ENCODE measurements around the gene JUN. TPM values are rescaled to one million over a fixed set of nuclear protein-coding genes. Genes with fewer than 3 reads are reported as not detected.

Gene JUN
- total and polyA plus RNA-seq, 2 donors (not counting 3 experiments of a cell fraction or from before 2014, with no cell fraction given) = 88.3 to 89.3 TPM

DNA sequence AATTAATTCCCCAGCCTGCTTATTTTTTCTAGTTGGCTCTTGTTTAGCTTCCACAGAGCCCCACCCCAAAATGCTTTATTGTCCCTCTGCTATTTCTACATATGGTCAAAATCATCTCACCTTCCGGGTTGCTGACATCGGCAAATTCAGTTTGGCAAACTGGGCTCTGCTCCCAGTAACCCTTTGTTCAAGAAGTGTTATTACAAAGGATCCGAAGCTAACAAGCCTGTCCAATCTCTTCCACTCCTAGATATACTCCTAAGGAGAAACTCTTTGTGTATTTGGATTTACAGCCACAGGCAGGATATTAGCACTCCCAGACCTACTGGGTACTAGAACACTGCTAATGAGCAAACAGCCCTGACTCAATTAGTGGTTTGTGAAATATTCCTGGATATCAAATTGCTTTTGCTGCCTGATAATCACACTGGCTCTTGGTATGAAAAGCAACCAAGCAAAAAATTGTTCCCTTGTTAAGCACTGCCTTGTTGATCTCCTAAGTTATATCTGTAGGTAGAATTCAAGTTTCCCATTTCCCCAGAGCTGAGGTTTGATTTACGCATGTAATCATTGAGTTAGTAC, 4.0 kb downstream of the JUN start:
- Histone ChIP-seq H3K79me2 (ENCODE audit: control insufficient read depth, insufficient read depth, low read length) (peaks cover 35% of the 10 kb centered on the region), H3K9me1 (replicated peaks; ENCODE audit: control insufficient read depth, extremely low read depth, insufficient read depth, low read length) (no peaks in the 10 kb centered on the region), H4K20me1 (replicated peaks; ENCODE audit: control insufficient read depth, extremely low read depth, insufficient read depth, low read length) (no peaks in the 10 kb centered on the region), H3K9me3 (replicated peaks; ENCODE audit: control insufficient read depth, insufficient read depth, low read length) (no peaks in the 10 kb centered on the region), H3K9ac (replicated peaks; ENCODE audit: extremely low read depth, insufficient read depth, low read length) (peak overlapping the region; percentile 27), H3K4me3 (replicated peaks in 1 of 3; ENCODE audit: insufficient read depth in 1 of 3, low read depth in 1 of 3, low read length in 3 of 3) (peak overlapping the region in 1 of 3 experiments; percentile 80), H3K36me3 (ENCODE audit: control insufficient read depth in 2 of 2, extremely low read depth in 1 of 2, insufficient read depth in 2 of 2, low read length in 2 of 2) (no peaks in the 10 kb centered on the region), H3K4me1 (ENCODE audit: control insufficient read depth, extremely low read depth, insufficient read depth, low read length) (peaks cover 14% of the 10 kb centered on the region), H3K27ac (ENCODE audit: insufficient read depth, low read depth, low read length) (no peak overlapping the region), H3K4me2 (ENCODE audit: insufficient read depth, low read length) (peak overlapping the region; percentile 96), H3K27me3 (ENCODE audit: control insufficient read depth in 2 of 2, insufficient read depth in 2 of 2, low read length in 2 of 2) (no peaks in the 10 kb centered on the region), H2AFZ (ENCODE audit: low read depth, low read length) (no peak overlapping the region)
- BruUV-seq (replicated peaks) = no TSS peak
- TF ChIP-seq POLR2AphosphoS5 (IDR thresholded peaks at IDR 0.05; ENCODE audit: insufficient read depth, low read depth, low read length) (peak; percentile 81), POLR2A (IDR thresholded peaks at IDR 0.05; ENCODE audit: low read depth, low read length) (peak; percentile 84)
- TF ChIP-seq, protein P1, sequence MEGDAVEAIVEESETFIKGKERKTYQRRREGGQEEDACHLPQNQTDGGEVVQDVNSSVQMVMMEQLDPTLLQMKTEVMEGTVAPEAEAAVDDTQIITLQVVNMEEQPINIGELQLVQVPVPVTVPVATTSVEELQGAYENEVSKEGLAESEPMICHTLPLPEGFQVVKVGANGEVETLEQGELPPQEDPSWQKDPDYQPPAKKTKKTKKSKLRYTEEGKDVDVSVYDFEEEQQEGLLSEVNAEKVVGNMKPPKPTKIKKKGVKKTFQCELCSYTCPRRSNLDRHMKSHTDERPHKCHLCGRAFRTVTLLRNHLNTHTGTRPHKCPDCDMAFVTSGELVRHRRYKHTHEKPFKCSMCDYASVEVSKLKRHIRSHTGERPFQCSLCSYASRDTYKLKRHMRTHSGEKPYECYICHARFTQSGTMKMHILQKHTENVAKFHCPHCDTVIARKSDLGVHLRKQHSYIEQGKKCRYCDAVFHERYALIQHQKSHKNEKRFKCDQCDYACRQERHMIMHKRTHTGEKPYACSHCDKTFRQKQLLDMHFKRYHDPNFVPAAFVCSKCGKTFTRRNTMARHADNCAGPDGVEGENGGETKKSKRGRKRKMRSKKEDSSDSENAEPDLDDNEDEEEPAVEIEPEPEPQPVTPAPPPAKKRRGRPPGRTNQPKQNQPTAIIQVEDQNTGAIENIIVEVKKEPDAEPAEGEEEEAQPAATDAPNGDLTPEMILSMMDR (IDR thresholded peaks at IDR 0.05; ENCODE audit: extremely low read depth in 1 of 2, insufficient read depth in 1 of 2, low read depth in 1 of 2, low read length in 2 of 2) = no peak
- DNase-seq (ENCODE audit: low read depth, low spot score) (peak; percentile 79), FAIRE-seq (peak; percentile 83)
- dilution Hi-C loops (cut with MboI; ENCODE audit: extremely low pct_ligation_motif_present, low sequenced_read_pairs) = no loop called here
- POLR2A ChIA-PET = interaction anchor here (0.6 to 3.1 kb wide), 3 partner anchors 11 to 979 kb away, joined by 3 to 8 read pairs (median 6); no protein-coding TSS in a partner anchor
- intact Hi-C loops (cut with micrococcal nuclease) = loop anchor here (1.0 to 5.0 kb wide), 2 partner anchors 25 to 263 kb away; no protein-coding TSS in a partner anchor
- CTCF ChIA-PET = interaction anchor here (1.0 to 2.3 kb wide), 8 partner anchors 10 to 979 kb away, joined by 3 to 12 read pairs (median 4); no protein-coding TSS in a partner anchor

Measured in endothelial cell of umbilical vein (primary cell).